CD14-positive monocyte (primary cell): ENCODE results near the gene TMF1. TPM values are rescaled to one million over a fixed set of nuclear protein-coding genes. Genes with fewer than 3 reads are reported as not detected.

Source experiments
- DNase-seq, 3 donors: peaks; one replicate each; pipeline ENCODE4 v3.0.0-alpha.2; 2011 to 2022
- H2AFZ ChIP-seq: 2 replicates; pipeline ENCODE4 v1.6.0; 2012; ENCODE audit warnings: mild to moderate bottlenecking, low read depth, low read length, inconsistent platforms; ENCODE audit not compliant: insufficient read depth, poor library complexity, severe bottlenecking
- H3K27ac ChIP-seq, 2 donors: 1 replicate in 1 of 2; 2 replicates in 1 of 2; pipeline ENCODE4 v1.5.1; 2012 to 2013; ENCODE audit warnings: low read length in 2 of 2, control low read depth in 1 of 2, inconsistent platforms in 1 of 2, low read depth in 1 of 2, mild to moderate bottlenecking in 1 of 2
- H3K27me3 ChIP-seq, 2 donors: one replicate each; pipeline versions ENCODE4 v1.6.0 to v1.6.1; 2011 to 2013; ENCODE audit warnings: low read length in 2 of 2; ENCODE audit not compliant: control insufficient read depth in 2 of 2, insufficient read depth in 2 of 2
- H3K36me3 ChIP-seq, 2 donors: replicated peaks in 1 of 2; 1 replicate in 1 of 2; 2 replicates in 1 of 2; pipeline versions ENCODE4 v1.5.1 to v1.6.1; 2012 to 2013; ENCODE audit warnings: low read length in 2 of 2, control low read depth in 1 of 2, inconsistent platforms in 1 of 2, mild to moderate bottlenecking in 1 of 2; ENCODE audit not compliant: insufficient read depth in 2 of 2, control insufficient read depth in 1 of 2
- H3K4me1 ChIP-seq, 2 donors: 1 replicate in 1 of 2; 2 replicates in 1 of 2; pipeline versions ENCODE4 v1.5.1 to v1.6.1; 2012 to 2013; ENCODE audit warnings: low read length in 2 of 2, control low read depth in 1 of 2, inconsistent platforms in 1 of 2, mild to moderate bottlenecking in 1 of 2, moderate library complexity in 1 of 2; ENCODE audit not compliant: insufficient read depth in 2 of 2, control insufficient read depth in 1 of 2
- H3K4me2 ChIP-seq: replicated peaks from 2 replicates; pipeline ENCODE3; 2012; ENCODE audit warnings: low read length, moderate library complexity, mild to moderate bottlenecking; ENCODE audit not compliant: poor library complexity, severe bottlenecking; ENCODE audit errors: extremely low read depth
- H3K4me3 ChIP-seq, 3 experiments: fragments of 200-600 bp in 1 of 3; sonication (generic) in 1 of 3; replicated peaks in 1 of 3; 1 replicate in 2 of 3; 2 replicates in 1 of 3; pipeline ENCODE4 v1.5.1; 2011 to 2013; ENCODE audit warnings: low read length in 3 of 3, mild to moderate bottlenecking in 3 of 3, control low read depth in 2 of 3, low read depth in 2 of 3, inconsistent platforms in 1 of 3, moderate library complexity in 1 of 3
- H3K79me2 ChIP-seq: 2 replicates; pipeline ENCODE4 v1.6.0; 2012; ENCODE audit warnings: mild to moderate bottlenecking, control low read depth, inconsistent platforms, low read length, moderate library complexity; ENCODE audit not compliant: insufficient read depth
- H3K9ac ChIP-seq: 2 replicates; pipeline ENCODE4 v1.6.0; 2017; ENCODE audit warnings: low read length, mild to moderate bottlenecking; ENCODE audit not compliant: insufficient read depth, poor library complexity, severe bottlenecking
- H3K9me3 ChIP-seq, 2 donors: replicated peaks in 1 of 2; 1 replicate in 1 of 2; 2 replicates in 1 of 2; pipeline versions ENCODE4 v1.5.1 to v1.6.1; 2012 to 2013; ENCODE audit warnings: low read length in 2 of 2, control low read depth in 1 of 2; ENCODE audit not compliant: control insufficient read depth in 1 of 2, insufficient read depth in 1 of 2
- H4K20me1 ChIP-seq: 2 replicates; pipeline ENCODE4 v1.6.0; 2012; ENCODE audit warnings: mild to moderate bottlenecking, low read length, control low read depth, moderate library complexity; ENCODE audit not compliant: insufficient read depth
- H3K27ac Mint-ChIP-seq, 7 donors: one replicate each; pipeline ENCODE4 v1.8.0; 2020; ENCODE audit warnings: mild to moderate bottlenecking in 7 of 7, mixed read lengths in 7 of 7, moderate library complexity in 6 of 7, inconsistent platforms in 2 of 7
- H3K27me3 Mint-ChIP-seq, 3 donors: one replicate each; pipeline ENCODE4 v1.8.0; 2021 to 2022; ENCODE audit warnings: low read depth in 3 of 3, mild to moderate bottlenecking in 3 of 3, mixed read lengths in 3 of 3, moderate library complexity in 3 of 3, inconsistent platforms in 1 of 3
- H3K36me3 Mint-ChIP-seq, 2 donors: one replicate each; pipeline ENCODE4 v1.8.0; 2020; ENCODE audit warnings: mixed read lengths in 2 of 2, inconsistent platforms in 1 of 2, mild to moderate bottlenecking in 1 of 2
- H3K4me1 Mint-ChIP-seq: one replicate; pipeline ENCODE4 v1.8.0; 2020; ENCODE audit warnings: mild to moderate bottlenecking, mixed read lengths
- H3K4me3 Mint-ChIP-seq, 2 donors: one replicate each; pipeline ENCODE4 v1.8.0; 2020; ENCODE audit warnings: mild to moderate bottlenecking in 2 of 2, mixed read lengths in 2 of 2, moderate library complexity in 1 of 2
- H3K9me3 Mint-ChIP-seq, 7 donors: one replicate each; pipeline ENCODE4 v1.8.0; 2020 to 2022; ENCODE audit warnings: mixed read lengths in 7 of 7, mild to moderate bottlenecking in 6 of 7, moderate library complexity in 6 of 7, inconsistent platforms in 2 of 7
- CTCF ChIP-seq: fragments of 200-600 bp; IDR thresholded peaks from one replicate; pipeline ENCODE4 v1.8.0; 2022; ENCODE audit warnings: antibody characterized with exemption, mild to moderate bottlenecking
- WGBS: methylation state at CpG from one replicate; pipeline ENCODE4 v1.1.5; 2013; ENCODE audit warnings: missing lambda C conversion rate; ENCODE audit not compliant: insufficient coverage; 5-methylcytosine and 5-hydroxymethylcytosine counted together
- intact Hi-C, 2 donors: fragments of 100-400 bp; cut with micrococcal nuclease; formaldehyde crosslinking; loops; one replicate each; pipeline versions ENCODE4 v1.15.0 to v1.15.1; 2023
- polyA plus RNA-seq, 3 donors: library from polyadenylated mRNA; depleted of rRNA in 1 of 3; unstranded in 2 of 3; stranded (reverse) in 1 of 3; fragments of 300-500 nt in 2 of 3; fragments of >200 nt in 1 of 3; fragmentation: Illumina TruSeq in 2 of 3; gene quantifications; 1 replicate in 2 of 3; 2 replicates in 1 of 3; pipeline ENCODE4 v1.2.3, GENCODE V29; 2012 to 2021

Gene TMF1
- polyA plus RNA-seq, 3 donors = 6.4 to 25.6 (median 23.1) TPM

- no peak for TF ChIP-seq CTCF
- WGBS = 61% methylated on average over 2 of the region's 2 CpGs
- Mint-ChIP-seq H3K36me3 (peaks cover 64 to 86% of the 10 kb centered on the region in 2 donors), H3K9me3 (no peaks in the 10 kb centered on the region), H3K27me3 (peaks cover 0 to 1% (median 0%) of the 10 kb centered on the region in 3 donors), H3K27ac (peak overlapping the region in 1 of 7 donors; percentile 42), H3K4me1 (peaks cover 8% of the 10 kb centered on the region), H3K4me3 (no peak overlapping the region)
- Histone ChIP-seq H3K4me3 (no peak overlapping the region), H4K20me1 (peaks cover 44% of the 10 kb centered on the region), H3K4me1 (peaks cover 4 to 7% of the 10 kb centered on the region in 2 donors), H3K27ac (no peak overlapping the region), H3K79me2 (peaks cover 12% of the 10 kb centered on the region), H3K36me3 (peaks cover 77 to 97% of the 10 kb centered on the region in 2 donors), H3K4me2 (no peak overlapping the region), H3K9me3 (no peaks in the 10 kb centered on the region), H3K9ac (no peak overlapping the region), H3K27me3 (no peaks in the 10 kb centered on the region), H2AFZ (no peak overlapping the region)
- no peak for DNase-seq
- intact Hi-C loops = no loop called here
Measured at GRCh38 chr3:69063636-69064035, 11.5 kb upstream of the TMF1 start.

- H2AFZ ChIP-seq = no peak overlapping the region
- DNase-seq = no peak
- H3K9me3 ChIP-seq = no peaks in the 10 kb centered on the region
- H3K4me3 Mint-ChIP-seq = no peak overlapping the region
- no peak overlapping the region for H3K4me2 ChIP-seq
- H3K27ac ChIP-seq = peak overlapping the region in 1 of 2 donors; percentile 64
- peaks cover 0 to 1% (median 0%) of the 10 kb centered on the region in 3 donors for H3K27me3 Mint-ChIP-seq
- H4K20me1 ChIP-seq = peaks cover 26% of the 10 kb centered on the region
- H3K4me1 Mint-ChIP-seq = peaks cover 13% of the 10 kb centered on the region
- no peaks in the 10 kb centered on the region for H3K27me3 ChIP-seq
- H3K4me1 ChIP-seq = peaks cover 8 to 13% of the 10 kb centered on the region in 2 donors
- peak overlapping the region in 3 of 7 donors; percentile 2 to 79 (median 10) for H3K27ac Mint-ChIP-seq
- no peaks in the 10 kb centered on the region for H3K9me3 Mint-ChIP-seq
- TF ChIP-seq CTCF = no peak
- intact Hi-C loops = no loop called here
- no peak overlapping the region for H3K9ac ChIP-seq
- peaks cover 10% of the 10 kb centered on the region for H3K79me2 ChIP-seq
- H3K36me3 ChIP-seq = peaks cover 82 to 100% of the 10 kb centered on the region in 2 donors
- no peak overlapping the region for H3K4me3 ChIP-seq
- peaks cover 67 to 93% of the 10 kb centered on the region in 2 donors for H3K36me3 Mint-ChIP-seq
Measured at GRCh38 chr3:69059688-69060087, 7.6 kb upstream of the TMF1 start.
